Effector CD8-positive, alpha-beta T cell (primary cell): ENCODE measurements around the gene MAFB.
A peak's percentile ranks its signal among the peaks of the same experiment; 100 is the strongest.

Source experiments
- DNase-seq: peaks from one replicate; lab custom pipeline; 2025; lab: John Stamatoyannopoulos, UW

The MAFB gene

GRCh38 chr20:40703975-40704530, 15.0 kb upstream of the MAFB start:
- DNase-seq: no peak

DNA sequence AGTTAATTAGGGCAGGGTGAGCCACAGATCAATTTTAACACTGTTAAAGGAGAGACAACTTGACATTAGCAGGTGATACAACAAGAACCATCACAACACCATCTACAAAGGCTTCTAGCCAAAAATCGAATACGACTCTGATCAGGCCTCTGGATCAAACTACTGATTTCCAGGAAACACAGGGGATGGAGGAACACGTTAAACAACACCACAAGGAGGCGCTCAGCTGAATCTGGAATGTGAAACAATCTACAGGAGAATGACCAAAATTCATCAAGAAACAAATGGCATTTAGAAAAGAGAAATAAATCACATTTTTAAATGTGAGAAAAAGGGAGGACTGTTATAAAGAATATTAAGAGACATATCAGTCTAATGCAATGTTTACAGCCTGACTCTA, 13.5 kb upstream of the MAFB start:
- no peak for DNase-seq

DNA sequence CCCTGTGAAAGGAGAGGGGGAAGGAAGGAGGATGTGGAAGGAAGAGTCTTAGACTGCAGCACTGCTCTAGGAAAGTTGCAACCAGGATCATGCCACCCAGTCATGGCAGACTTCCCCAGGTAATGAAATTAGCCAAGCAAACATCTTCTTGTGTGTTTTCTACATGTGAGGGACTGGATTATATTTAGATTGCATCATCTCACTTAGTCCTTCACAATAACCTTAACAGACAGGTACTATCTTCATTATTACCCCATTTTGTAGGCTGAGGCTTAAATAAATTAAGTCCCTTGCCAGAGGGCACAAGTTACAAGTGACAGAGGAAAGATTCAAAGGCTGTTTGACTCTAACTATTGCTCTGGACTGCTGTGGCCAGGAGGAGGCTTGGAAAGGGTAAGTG, 9.7 kb upstream of the MAFB start:
- DNase-seq: no peak

DNA sequence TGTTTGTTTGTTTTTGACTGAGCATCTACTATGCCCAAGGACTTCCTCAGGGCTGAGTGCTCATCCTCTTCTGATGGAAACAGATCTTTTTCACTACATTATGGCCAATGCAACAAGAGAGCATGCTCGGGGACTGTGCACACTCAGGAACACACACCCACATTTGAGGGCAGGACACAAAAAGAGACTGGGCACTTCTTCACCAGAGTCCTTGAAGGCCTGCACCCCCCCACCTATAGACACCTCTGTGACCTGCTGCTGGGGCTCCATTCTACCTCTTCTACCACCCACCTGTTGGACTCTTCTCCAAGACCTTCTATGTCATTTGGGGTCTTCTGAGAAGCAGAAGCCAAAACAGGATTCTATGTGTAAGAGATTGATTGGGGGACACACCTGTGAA, 9.2 kb upstream of the MAFB start:
- no peak for DNase-seq

- DNase-seq: no peak
Observed at GRCh38 chr20:40697541-40697940, 8.5 kb upstream of the MAFB start.

- DNase-seq: no peak
Observed at GRCh38 chr20:40695214-40695613, 6.2 kb upstream of the MAFB start.

GRCh38 chr20:40694246-40694645, 5.2 kb upstream of the MAFB start:
- no peak for DNase-seq

DNA sequence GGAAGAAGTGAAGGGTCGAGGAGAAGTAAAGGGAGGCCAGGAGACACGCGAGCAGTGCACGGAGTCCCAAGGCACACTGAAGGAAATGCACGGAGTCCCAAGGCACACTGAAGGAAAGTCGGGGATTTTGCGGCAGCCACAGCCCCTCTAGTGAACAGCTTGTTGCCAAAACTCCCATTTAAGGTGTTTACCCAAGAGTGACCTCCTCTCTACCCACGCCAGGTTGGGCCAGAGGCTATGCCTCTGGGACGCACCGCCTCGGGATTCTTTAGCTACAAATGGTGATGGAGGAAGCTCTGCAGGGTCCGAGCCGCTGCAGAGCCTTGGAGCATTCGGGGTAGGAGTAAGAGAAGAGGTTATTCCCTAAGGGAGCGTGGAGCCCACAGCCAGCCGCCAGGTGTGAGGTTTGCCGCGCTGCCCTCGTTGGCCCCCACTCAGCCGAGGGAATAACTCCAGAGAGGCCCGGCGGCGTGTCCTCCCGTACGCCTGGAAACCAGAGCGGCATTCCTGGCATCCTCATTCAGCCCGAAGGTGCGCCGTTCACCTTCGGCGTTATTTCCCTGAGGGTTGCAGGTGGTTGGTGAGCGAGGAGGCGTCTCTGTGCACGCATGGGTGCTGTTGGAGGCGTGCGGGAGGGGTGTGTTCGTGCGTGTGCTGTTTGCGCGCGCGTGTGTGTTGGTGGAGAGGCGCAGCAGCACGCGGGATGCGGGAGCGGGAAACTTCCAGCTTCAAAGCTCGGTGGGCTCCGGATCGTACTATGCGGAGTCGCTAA, 3.4 kb upstream of the MAFB start:
- no peak for DNase-seq

DNA sequence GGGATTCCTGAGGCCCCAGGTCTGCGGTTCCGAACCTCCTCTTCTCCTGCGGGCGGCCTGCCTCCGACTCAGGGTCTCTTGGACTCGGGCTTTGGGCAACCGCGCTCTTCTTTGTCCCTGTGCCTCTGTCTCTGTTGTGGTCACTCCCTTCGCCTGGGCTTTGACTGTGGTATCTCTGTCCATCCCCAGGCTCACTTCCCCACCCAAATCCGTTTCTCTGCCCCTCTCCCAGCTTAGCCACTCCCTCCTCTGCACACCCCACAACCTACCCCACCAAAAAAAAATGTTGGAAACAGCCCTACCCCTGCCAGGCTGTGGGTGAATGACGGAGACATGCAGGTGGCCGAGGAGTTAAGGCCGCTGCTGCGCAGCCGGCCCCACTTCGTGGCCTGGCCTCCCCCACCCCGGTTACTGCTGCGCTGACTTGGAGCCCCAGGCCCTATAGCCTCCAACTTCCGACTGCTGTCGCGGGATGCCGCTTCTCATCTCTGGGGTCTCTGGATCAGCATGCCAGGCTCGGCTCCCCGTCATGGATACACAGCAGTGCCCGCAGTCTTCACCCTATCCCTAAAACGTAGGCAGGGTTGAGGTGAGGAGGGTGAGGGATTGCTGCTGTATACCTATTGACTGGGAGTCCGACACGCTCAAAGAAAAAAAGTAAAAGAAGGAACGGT, 2.7 kb upstream of the MAFB start:
- no peak for DNase-seq

DNA sequence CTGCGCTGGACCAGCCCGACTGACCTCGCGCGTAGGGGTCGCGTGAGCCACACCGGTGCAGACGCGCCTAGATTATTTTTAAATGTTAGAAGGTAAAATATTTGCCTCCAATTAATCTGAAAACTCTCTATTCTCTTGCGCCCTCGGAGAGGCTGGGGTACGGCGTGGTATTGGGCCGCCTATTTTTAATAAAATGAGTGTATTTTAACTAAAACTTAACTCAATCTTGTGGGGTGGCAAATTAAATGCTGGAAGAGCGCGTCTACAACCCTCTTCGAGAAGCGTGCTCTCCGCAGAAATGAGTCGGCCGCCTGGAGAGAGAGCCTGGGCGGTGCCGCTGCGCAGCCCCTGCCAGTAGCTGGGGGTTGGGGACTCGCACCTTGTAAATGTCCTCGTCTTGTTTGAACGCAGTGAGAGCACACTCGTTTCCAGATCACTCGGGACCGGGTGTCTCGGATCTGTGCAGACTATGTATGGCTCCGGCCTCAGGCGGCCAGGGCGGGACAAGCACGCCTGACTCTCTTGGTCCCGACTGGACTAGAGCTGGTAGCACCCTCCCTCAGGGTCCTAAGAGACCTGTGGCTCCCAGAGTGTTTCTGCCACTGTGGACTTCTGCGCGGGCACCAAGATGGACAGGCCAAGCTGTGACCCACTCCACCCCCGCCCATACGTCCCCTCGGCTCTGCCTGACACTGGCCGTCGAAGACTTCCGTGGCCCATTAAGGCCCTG, 2.0 kb upstream of the MAFB start:
- DNase-seq: no peak

- peak; percentile 3 for DNase-seq
Observed at GRCh38 chr20:40689943-40690835, 1.2 kb upstream of the MAFB start.

DNA sequence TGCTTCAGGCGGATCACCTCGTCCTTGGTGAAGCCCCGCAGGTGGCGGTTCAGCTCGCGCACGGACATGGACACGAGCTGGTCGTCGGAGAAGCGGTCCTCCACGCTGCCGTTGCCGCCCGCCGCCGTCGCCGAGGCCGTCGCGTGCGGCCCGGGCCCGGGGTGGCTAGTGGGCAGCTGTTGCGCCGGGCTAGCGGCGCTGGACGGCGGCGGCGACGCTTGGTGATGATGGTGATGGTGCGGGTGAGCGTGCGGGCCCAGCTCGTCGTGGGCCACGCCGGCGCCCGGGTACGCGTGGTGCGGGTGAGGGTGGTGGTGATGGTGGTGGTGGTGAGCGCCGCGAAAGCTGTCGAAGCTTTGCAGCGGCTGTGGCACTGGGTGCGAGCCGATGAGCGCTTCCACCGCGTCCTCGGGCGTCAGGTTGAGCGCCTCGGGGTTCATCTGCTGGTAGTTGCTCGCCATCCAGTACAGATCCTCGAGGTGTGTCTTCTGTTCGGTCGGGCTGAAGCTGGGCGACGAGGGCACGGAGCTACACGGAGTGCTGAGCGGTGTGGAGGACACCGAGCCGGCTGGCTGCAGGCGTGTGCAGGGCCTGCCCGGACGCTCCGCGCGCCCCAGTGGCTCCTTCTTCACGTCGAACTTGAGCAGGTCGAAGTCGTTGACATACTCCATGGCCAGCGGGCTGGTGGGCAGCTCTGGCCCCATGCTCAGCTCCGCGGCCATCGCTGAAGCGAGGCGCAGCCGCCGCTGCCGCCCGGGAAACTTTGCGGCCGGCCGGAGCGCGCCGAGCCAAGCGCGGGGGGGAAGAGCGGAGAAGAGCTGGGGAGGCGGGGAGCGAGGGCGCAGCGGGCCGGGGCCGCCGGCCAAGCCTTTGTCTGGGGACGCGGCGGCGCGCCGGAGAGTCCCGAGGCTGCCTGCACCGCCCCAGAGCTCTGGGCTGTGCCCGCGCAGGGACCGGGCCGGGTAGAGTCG, 622 bp downstream of the MAFB start:
- DNase-seq: no peak

DNA sequence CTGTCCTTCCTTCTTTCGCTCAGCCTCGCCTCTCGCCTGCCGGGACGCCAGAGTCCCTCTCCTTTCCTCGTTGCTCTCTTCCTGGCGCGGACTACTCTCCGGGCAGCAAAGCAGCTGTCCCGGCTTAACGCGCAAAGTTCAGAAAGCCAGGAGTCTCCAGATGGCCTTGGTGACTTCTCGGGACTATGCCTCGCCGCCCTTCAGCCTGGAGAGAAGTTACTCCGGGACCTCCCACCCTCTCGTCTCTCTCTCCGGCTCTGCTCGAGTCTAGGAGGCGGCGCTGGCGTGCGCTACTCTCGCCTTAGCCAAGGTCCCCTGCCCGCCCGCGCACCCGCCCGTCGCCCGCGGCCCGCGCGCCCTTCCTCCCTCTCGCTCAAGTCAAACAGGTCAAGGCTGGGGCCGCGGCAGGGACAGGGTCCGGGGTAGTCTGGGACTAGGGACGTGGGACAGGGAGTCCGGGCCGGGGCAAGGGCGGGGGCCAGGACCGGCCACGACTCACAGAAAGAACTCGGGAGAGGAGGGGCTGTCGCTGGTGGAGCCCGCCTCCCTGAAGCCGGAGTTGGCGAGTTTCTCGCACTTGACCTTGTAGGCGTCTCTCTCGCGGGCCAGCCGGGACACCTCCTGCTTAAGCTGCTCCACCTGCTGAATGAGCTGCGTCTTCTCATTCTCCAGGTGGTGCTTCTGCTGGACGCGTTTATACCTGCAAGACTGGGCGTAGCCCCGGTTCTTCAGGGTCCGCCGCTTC, 1.5 kb downstream of the MAFB start:
- DNase-seq: no peak

DNA sequence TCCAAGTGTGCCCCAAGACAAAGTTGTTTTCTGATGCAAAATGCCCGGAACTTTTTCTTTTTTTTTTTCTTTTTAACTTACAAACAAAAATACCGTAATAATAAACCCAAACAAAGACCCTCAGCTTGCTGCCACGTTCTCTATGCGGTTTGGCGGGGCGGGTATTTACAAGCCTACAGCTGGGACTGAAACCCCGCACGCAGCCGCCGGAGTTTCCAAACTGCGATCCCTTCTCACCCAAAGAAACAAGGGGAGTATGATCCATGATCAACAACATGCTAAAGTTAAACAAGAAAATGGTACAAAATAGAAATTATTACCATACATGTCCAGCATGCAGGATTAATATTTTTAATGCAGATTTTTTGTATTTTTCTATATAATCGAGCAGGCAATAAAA, 2.1 kb downstream of the MAFB start:
- no peak for DNase-seq

DNA sequence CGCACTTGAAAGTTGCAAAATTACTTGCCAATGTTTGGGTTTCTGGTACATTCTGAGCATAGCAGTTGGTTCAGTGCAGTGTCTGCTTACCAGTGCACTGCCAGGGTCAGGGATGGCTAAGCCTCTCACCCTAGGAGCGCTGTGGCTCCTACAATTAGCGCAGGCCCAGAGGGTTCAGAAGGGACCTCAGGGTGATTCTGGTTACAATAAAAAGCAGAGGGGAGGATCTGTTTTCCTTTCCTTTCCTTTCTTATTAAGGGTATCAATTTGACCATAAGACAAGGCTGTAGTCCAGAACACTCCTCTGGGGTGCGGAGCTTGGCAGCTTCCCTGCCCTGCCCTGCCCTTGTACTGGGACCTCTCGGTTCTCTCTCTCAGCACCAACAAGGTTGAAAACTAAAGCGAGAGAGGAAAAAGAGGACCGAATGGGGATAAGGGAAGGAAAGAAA, 2.6 kb downstream of the MAFB start:
- no peak for DNase-seq

DNA sequence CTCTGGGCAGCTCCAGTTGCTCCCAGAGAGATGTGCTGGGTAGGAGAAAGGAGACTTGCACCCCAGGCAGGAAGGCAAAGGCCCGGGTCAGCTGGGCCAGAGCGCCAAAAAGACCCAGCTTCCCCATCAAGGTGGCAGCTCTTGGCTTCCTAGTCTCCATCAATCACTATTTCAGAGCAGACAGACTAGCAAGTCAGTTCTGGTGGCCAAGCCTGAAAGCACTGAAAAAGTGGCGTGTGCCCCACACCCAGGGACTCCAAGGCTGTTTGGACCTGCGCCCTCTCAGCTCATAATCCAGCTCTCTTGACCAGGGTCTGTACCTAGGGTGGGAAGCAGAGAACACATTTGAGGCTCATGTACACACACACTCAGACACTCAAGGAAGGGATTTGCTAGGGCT, 3.7 kb downstream of the MAFB start:
- no peak for DNase-seq

DNA sequence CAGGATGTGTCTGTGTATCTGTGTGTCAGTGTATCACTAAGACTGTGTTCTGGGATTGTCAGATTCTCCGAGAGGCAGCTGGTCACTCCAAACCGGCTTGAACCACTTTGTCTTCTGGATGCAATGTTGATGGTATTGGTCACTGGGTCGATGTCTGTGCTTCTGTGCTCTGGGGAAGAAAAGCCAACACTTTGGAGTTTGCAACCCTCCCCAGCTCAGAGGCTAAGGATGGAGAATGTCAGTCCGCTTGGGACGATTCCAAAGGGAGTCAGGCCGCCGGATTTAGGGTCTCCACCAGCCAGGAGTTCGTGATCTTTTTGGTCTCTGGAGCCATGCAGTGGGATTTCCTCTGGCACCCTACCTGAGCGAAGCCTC, 5.2 kb downstream of the MAFB start:
- DNase-seq: no peak

DNA sequence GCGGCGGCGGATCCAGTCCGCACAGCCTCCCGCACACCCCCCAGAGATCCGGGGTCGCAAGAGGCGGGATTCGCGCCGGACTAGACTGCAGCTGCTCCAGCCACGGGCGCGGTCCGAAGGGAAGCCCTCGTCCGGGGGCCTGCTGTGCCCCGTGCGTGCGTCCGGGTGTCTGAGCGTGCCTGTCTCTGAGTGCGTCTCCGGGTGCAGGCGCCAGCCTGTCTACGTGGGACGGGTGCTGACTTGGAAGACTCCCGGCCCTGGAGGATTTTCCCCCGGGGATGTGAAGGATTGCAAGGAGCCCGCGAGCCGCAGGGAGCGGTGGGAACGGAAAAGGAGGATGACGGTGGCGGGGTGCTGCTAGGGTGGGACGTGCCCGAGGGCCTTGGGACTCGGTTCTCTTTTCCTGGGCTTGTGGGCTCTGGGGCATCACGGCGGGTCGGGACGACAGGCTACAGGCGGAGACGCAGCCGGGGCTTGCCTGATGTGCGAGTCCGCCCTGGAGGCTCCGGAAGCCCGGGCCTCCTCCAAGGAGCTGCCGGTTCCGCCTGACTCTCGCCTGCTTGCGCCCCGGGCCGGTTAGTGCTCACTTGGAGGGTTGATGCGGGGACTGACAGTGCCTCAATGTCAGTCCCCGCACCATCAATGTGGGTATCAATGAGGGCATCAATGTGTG, 5.7 kb downstream of the MAFB start:
- DNase-seq: no peak
